ENCODE data around the gene DIP2C.
A peak's percentile ranks its signal among the peaks of the same experiment; 100 is the strongest.
"Not testable (repeated sequence)": the region's sequence is repeated elsewhere in the genome, so short reads cannot be mapped to it uniquely, and the experiment has no call there.

DIP2C gene

GRCh38 chr10:697097-697875 lies 7.8 kb upstream of the DIP2C start:
- DNase-seq: no peak

GRCh38 chr10:695396-695795 lies 5.9 kb upstream of the DIP2C start:
- DNase-seq: no peak

DNA sequence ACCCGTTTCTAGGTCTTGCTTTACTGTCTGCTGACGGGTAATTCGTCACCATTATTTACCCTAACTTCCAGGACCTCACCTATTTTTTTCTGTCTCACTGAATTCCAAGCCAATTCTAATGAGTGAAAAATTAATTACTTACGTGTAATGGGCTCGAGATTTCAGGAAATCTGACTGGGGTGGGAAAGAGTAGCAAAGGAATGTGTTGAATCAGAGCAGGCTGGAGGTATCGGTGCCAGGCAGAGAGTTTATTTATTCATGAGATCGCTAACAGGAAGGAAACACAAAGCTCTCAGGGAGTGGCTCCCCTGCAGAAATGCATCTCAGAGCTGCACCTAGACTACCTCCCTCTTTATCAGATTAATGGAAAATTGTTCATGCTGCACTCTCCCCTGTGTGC lies 4.0 kb upstream of the DIP2C start:
- DNase-seq: no peak

DNA sequence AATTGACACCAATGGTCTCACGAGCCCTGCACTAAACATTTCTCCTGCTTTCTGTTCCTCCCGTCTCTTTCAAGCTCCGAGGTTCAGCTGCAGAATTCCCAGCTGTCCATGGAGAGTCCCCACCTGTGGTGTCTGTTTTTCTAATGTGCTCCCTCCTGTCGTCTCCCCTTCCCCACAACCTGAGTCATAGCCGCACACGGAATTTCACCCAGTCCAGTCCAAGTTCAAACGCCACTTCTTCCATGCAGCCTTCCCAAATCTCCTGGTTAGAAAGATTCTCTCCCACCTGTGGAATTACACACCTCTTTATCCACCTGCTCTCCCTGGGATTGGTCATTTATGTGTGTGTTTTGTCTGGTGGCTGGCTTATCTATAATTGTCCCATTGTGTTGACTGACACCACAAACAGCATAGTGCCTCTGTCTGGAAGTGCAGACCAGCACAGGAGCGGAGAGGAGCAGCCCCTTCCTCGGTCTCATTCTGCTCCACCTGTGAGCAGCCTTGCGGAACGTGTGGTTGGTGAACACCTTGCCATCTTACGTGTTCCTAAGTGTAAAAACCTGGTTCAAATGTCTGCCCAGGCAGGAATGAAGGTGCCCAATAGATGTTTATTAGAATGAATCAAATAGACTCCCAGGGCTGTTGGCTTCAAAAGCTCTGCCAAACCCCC lies 3.3 kb upstream of the DIP2C start:
- DNase-seq: no peak

- no peak for DNase-seq
These were observed 1.7 kb upstream of the DIP2C start for GRCh38 chr10:691216-691615.

- no peak for DNase-seq
These were observed 1.1 kb upstream of the DIP2C start for GRCh38 chr10:690372-691161.

DNA sequence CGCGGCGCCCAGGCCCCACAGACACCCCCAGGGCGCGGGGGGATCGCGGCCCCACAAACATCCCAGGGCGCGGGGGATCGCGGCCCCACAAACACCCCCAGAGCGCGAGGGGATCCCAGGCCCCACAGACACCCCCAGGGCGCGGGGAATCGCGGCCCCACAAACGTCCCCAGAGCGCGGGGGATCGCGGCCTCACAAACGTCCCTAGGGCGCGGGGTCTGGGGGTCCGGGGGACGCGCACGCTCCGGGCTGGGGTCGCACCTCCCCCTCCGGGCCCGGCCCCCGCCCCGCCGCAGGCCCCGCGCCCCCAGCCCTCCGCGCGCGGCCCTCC lies 382 bp downstream of the DIP2C start:
- no peak for DNase-seq

- DNase-seq: no peak
These were observed 952 bp downstream of the DIP2C start for GRCh38 chr10:688312-689120.

GRCh38 chr10:687583-688311 lies 1.7 kb downstream of the DIP2C start:
- DNase-seq: no peak

DNA sequence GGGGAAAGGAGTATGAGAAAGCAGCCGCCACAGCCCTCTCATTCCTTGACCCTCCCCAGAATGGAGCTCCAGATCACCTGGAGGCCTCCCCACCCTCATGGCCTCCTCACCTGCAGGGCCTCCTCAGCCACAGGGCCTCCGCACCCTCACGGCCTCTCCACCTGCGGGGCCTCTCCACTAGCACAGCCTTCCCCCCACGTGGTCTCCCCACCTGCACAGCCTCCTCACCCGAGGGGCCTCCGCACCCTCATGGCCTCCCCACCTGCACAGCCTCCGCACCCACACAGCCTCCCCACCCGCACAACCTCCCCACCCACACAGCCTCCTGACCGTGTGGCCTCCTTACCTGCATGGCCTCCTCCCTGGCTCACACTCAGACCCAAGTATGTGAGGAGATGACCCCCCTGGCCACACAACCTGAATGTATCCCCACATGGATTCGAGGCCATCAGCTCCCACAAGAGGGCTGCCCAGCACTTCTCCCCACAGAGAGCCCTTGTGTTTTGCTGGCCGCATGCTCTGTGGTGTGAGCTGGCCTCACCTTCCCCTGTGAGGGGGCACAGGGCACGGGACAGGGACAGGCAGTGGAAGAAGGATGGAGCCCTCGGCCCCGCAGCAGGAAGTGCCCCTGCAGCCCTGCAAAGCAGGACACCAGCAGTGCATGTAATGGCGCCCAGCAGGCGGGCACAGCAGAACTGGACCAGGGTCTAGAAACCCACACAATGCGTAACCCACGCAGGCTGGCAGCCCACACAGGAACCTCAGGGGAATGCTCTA lies 3.1 kb downstream of the DIP2C start:
- no peak for DNase-seq

- no peak for DNase-seq
These were observed 3.9 kb downstream of the DIP2C start for GRCh38 chr10:685613-686012.

- DNase-seq: no peak
These were observed 5.9 kb downstream of the DIP2C start for GRCh38 chr10:683448-684071.

DNA sequence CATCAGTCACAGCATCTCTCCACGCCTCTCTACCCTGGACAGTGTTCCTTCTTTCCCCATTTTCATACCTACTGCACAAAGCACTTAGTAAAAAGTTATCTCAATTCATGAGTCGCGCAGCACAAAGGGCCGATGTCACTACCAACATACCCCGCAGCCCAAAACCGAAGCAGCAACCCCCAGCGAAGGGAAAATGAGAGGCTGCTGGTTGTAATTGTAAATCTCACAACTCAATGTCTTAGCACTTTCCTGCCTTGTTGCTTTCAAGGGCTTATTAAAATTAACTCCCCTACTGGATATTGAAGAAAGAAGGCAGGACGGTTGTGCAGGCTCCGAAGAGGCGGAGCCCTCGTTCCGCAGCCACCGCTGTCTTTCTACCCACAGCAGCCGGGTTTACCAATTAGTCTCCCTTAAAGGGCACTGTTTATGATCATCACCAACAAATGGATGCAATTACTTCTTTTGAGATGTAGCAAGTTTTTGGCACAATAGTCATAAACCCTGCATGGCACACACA lies 6.5 kb downstream of the DIP2C start:
- peak; percentile 51 for DNase-seq

GRCh38 chr10:681670-682318 lies 7.7 kb downstream of the DIP2C start:
- no peak for DNase-seq

DNA sequence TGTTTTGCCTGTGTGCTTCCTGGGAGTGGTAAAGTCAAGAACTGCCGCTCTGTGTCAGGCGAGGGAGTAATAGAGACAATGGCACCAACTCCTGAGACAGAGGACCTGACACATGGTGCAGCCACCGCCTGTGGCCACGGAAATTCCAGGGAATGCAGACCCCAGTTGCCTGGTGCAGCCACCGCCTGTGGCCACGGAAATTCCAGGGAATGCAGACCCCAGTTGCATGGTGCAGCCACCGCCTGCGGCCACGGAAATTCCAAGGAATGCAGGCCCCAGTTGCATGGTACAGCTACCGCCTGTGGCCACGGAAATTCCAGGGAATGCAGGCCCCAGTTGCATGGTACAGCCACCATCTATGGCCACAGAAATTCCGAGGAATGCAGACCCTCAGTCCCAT lies 8.7 kb downstream of the DIP2C start:
- no peak for DNase-seq

DNA sequence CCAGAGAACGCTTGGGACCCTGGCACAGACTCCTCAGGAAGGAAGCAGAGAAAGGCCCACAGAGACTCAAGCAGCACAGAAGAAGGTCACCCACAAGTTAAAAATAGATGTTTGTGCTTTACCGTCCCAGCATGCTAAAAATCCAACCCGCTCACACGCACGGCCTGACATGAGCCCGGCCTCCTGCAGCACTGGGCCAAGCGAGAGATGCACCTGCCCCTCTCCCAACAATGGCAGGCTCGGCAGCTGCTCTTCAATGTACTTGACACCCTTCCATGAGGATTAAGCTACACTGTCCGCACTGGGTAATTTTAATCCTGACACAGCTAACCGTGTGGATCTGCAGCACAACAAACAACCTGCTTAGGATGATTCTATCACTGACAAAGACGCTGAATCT lies 9.3 kb downstream of the DIP2C start:
- no peak for DNase-seq

GRCh38 chr10:679556-679955 lies 9.9 kb downstream of the DIP2C start:
- no peak for DNase-seq

DNA sequence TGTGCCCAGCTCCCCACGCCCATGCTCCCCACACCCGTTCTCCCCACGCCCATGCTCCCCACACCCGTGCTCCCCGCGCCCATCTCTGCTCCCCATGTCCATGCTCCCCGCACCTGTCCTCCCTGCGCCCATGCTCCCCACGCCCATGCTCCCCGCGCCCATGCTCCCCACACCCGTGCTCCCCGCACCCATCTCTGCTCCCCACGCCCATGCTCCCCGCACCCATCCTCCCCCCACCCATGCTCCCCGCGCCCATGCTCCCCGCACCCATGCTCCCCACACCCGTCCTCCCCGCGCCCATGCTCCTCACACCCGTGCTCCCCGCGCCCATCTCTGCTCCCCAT lies 10.8 kb downstream of the DIP2C start:
- DNase-seq: not testable (repeated sequence)

GRCh38 chr10:677750-678661 lies 11.5 kb downstream of the DIP2C start:
- no peak for DNase-seq
